HG03060 (cell line): ENCODE measurements around the gene SMIM38.

Experiments used
- ATAC-seq: cut with Tn5 transposase; IDR thresholded peaks from one replicate; pipeline ENCODE4 v1.9.1; 2021; ENCODE audit warnings: low read depth, moderate number of reproducible peaks; ENCODE audit not compliant: unreplicated experiment

SMIM38 gene

DNA sequence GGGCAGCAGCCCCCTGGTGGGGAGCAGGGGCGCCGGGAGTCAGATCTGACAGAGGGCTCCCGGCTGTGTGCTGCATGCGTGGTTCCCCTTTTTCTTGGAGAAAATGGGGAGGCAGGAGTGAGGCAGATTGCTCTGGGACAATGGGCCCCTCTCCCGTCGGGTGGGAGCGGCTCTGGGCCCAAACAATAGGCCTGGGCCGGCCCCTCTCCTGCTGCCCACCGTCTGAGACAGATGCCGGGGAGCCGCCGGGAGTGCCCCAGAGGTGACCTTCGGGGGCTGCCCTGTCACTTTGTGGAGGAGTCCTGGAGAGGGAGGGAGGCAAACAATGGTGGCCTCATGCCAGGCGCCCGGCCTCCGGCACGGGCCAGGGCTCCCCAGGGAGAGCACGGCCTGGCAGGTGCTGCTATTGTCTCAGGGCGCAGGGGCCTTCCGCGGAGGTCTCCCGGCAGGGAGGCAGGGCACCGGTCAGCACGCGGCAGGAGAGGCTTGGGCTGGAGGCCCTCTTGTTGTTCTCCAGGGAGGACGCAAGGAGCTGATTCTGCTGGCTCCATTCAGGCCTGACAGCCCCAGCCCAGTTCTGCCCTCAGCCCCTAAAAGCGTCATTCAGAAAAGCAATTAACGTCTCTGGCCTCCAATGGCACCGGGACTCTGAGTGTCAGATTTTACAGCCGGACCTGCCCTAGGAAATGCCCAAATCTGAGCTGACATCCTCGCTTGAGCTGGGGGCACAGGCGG lies 44.8 kb downstream of the SMIM38 start:
- ATAC-seq, result no peak

- ATAC-seq, result no peak
Observed at GRCh38 chr11:69201066-69201365, 45.3 kb downstream of the SMIM38 start.

DNA sequence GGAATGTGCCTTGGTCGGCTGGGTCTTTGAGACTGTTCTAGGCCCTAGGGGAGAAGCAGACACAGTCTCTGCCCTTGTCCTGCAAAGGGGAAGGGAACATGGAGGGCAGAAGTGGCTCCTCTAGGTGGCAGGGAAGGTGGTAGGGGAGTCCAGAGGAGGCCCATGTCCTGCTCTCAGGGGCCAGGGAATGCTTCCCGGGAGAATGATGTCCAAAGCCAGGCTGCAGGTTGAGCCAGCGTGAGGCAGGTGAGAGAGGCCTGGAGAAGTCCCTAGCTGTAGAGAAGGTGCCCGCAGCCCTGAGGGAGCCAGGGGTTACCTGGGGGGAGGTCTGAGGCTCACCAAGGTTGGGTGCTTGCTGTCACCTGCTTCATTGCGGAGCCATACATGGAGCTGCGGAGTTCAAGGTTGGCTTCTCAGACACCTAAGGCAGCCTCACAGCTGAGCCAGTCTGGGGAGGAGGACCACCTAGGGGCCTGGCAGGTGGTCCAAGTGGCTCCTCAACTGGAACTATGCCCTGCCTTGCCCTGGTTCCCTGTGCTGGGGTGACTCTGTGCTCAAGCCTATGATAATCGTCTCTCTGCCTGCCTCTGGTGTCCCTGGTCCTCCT lies 46.1 kb downstream of the SMIM38 start:
- no peak for ATAC-seq

DNA sequence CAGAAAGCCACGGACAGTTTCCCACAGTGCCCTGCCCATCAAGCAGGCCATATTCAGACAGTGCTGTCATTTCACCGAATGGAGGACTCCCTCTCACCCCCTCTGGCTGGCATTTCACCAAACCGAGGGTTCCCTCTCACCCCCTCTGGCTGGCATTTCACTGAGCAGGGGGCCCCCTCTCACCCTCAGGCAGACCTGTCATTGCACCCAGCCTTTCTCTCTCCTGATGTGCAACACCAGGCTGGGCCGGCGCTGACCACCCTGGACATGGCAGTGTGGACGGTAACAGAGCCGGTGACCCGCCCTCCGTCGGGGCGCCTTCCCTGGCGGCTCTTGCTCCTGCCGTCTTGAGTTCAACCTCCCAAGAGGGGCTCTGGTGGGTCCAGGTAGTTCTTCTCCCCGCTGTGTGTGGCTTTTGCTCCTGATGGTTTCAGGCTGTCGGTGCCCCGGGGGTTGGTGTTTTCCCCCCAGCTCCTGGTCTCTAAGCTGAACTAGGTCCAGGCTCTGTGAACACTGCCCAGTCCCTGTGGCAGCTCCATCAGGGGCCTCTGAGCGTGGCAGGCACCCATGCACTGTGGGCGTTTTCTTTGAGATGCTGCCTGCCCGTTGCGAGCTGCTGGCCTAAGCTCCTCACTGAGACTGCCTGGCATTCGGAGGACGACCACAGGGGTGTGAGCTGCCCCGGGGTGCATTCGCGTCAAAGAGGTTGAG lies 46.9 kb downstream of the SMIM38 start:
- ATAC-seq, result no peak

DNA sequence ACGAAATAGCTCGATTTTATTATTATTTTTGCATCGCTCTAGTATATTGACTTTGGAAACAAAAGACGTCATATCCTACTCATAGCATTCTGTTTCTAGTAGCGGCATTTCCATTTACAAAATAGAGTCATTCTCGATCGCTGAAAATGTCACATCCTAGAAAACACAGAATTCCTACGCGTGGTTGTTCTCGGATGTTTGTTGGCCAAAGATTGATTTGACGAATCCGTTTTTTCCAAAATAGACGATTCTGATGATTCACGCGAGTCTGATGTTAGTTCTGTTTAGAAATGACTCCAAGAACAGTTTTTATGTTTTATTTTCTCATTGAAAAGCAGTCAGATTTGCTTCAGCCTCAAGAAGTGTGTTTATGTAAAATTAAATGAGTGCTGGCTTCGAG lies 47.6 kb downstream of the SMIM38 start:
- no peak for ATAC-seq

GRCh38 chr11:69203901-69204245 lies 48.1 kb downstream of the SMIM38 start:
- no peak for ATAC-seq

- no peak for ATAC-seq
Observed at GRCh38 chr11:69204246-69204940, 48.7 kb downstream of the SMIM38 start.

DNA sequence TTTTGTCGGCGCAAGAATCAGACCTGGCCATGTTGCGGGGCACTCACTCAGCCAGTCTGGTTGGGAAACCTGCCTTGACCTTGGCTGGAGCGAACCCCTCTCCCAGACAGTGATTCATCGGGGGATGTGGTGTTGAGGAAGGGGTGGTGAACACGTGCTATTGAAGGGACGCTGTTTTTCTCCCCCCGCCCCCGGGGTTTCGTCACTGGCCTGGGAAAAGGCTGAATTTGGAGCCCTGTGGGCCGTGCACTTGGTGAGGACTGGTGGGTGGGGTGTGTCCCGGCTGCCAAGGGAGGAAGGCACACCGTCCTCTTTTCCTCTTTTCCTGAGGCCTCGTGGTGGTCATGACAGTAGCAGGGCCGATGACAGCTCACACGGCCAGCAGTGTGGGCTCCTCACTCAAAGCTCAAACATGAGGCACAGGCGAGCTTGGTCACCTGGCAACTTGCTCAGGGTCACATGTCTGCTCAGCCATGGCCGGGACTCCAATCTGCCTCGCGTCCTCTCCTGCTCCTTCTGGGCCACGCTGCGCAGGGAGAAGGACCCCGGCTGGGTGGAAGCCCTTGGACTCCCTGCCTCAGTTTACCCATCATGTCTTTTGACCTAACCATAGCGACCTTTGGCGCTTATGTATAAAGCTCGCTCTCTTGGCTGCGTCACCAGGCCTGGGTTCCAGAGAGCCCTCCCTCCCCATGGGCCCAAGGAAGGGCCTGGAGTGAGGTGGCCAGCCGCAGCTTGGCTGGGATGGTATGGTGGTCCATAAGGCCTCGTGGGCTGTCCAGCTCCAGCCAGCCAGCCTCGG lies 49.4 kb downstream of the SMIM38 start:
- no peak for ATAC-seq
